BLaER1 (cell line): ENCODE results near the gene PBRM1.

ENCODE experiments used
- H3K27ac ChIP-seq: shearing (Covaris generic); formaldehyde crosslinking; 2 replicates; pipeline ENCODE4 v1.8.1; 2022
- H3K27me3 ChIP-seq: shearing (Covaris generic); formaldehyde crosslinking; 2 replicates; pipeline ENCODE4 v1.8.1; 2022
- H3K36me3 ChIP-seq: shearing (Covaris generic); formaldehyde crosslinking; 2 replicates; pipeline ENCODE4 v1.8.1; 2022
- H3K4me1 ChIP-seq: shearing (Covaris generic); formaldehyde crosslinking; 2 replicates; pipeline ENCODE4 v1.8.1; 2022
- H3K4me2 ChIP-seq: shearing (Covaris generic); formaldehyde crosslinking; 2 replicates; pipeline ENCODE4 v1.8.1; 2022
- H3K4me3 ChIP-seq: shearing (Covaris generic); formaldehyde crosslinking; 2 replicates; pipeline ENCODE4 v1.8.1; 2022
- H3K9ac ChIP-seq: shearing (Covaris generic); formaldehyde crosslinking; 2 replicates; pipeline ENCODE4 v1.8.1; 2022
- H3K9me3 ChIP-seq: shearing (Covaris generic); formaldehyde crosslinking; 2 replicates; pipeline ENCODE4 v1.8.1; 2022
- H4K20me1 ChIP-seq: shearing (Covaris generic); formaldehyde crosslinking; 2 replicates; pipeline ENCODE4 v1.8.1; 2022
- Cebpa-rat ChIP-seq: shearing (Covaris generic); IDR thresholded peaks from 2 replicates; pipeline ENCODE4 v1.8.1; 2022

The PBRM1 gene

DNA sequence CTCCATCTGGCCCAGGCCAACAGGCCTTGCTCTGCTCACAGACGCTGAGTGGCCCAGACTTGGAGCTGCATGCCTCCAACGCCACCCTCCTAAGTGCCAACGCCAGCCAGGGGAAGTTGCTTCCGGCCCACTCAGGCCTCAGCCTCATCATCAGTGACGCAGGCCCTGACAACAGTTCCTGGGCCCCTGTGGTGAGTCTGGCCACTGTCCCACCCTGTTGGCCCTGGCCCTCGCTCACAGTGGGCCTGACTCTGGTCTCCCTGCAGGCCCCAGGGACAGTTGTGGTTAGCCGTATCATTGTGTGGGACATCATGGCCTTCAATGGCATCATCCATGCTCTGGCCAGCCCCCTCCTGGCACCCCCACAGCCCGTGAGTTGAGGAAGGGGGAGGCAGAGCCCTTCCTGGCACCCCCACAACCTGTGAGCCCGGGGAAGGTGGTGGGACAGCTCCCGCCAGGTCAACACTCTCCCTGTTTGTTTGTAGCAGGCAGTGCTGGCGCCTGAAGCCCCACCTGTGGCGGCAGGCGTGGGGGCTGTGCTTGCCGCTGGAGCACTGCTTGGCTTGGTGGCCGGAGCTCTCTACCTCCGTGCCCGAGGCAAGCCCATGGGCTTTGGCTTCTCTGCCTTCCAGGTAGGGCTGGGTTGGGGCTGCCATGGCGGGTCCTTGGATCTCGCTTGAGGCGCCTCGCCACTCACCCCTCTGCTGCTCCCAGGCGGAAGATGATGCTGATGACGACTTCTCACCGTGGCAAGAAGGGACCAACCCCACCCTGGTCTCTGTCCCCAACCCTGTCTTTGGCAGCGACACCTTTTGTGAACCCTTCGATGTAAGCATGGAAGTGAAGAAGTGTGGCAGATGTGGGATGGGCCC, 162.1 kb downstream of the PBRM1 start:
- Histone ChIP-seq H3K4me1 (peaks cover 6% of the 10 kb centered on the region; the same call in 1 of the 2 replicates), H4K20me1 (peaks cover 22% of the 10 kb centered on the region; the same call in 1 of the 2 replicates), H3K36me3 (peaks cover 68% of the 10 kb centered on the region), H3K27ac (no peak overlapping the region), H3K9ac (no peak overlapping the region), H3K27me3 (no peaks in the 10 kb centered on the region), H3K4me2 (no peak overlapping the region), H3K4me3 (no peak overlapping the region), H3K9me3 (no peaks in the 10 kb centered on the region)
- TF ChIP-seq Cebpa-rat = no peak

DNA sequence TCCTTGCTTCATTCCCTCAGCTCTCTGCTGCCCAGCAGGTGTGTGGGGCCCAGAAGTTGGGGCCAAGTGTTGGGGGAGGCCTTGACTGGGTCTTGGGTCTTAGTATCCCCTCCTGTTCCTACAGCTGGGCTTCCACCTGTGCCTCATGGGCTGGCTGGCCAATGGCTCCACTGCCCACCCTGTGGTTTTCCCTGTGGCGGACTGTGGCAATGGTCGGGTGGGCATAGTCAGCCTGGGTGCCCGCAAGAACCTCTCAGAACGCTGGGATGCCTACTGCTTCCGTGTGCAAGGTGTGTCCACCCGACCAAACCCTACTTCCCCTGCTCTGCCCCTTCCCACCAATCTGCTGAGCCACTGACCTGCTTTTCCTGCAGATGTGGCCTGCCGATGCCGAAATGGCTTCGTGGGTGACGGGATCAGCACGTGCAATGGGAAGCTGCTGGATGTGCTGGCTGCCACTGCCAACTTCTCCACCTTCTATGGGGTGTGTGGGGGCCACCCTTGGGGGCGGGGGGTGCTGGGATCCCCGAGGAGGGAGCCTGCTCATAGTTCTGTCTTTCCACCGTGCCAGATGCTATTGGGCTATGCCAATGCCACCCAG, 163.0 kb downstream of the PBRM1 start:
- Histone ChIP-seq H4K20me1 (peaks cover 22% of the 10 kb centered on the region; the same call in 1 of the 2 replicates), H3K4me1 (peaks cover 6% of the 10 kb centered on the region; the same call in 1 of the 2 replicates), H3K9me3 (no peaks in the 10 kb centered on the region), H3K27ac (no peak overlapping the region), H3K36me3 (peaks cover 60% of the 10 kb centered on the region), H3K9ac (no peak overlapping the region), H3K27me3 (no peaks in the 10 kb centered on the region), H3K4me3 (no peak overlapping the region), H3K4me2 (no peak overlapping the region)
- no peak for TF ChIP-seq Cebpa-rat

DNA sequence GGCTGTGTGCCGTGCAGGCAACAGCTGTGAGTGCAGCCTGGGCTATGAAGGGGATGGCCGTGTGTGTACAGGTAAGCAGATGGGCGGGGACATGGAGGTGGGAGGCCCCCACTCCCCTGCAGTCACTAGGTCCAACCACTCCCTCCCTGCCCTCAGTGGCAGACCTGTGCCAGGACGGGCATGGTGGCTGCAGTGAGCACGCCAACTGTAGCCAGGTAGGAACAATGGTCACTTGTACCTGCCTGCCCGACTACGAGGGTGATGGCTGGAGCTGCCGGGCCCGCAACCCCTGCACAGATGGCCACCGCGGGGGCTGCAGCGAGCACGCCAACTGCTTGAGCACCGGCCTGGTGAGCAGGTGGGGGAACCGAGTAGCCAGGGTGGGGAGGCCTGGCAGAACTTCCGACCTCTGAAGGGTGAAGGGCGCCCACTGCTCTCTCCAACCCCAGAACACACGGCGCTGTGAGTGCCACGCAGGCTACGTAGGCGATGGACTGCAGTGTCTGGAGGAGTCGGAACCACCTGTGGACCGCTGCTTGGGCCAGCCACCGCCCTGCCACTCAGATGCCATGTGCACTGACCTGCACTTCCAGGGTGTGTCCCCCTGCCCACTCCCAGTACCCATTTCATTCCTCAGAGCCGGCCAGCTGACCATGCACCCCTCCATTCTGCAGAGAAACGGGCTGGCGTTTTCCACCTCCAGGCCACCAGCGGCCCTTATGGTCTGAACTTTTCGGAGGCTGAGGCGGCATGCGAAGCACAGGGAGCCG, 163.6 kb downstream of the PBRM1 start:
- H3K27ac ChIP-seq = no peak overlapping the region
- no peak overlapping the region for H3K4me3 ChIP-seq
- H3K4me1 ChIP-seq = peaks cover 3% of the 10 kb centered on the region; the same call in 1 of the 2 replicates
- H3K4me2 ChIP-seq = no peak overlapping the region
- H4K20me1 ChIP-seq = peaks cover 16% of the 10 kb centered on the region; the same call in 1 of the 2 replicates
- H3K9me3 ChIP-seq = no peaks in the 10 kb centered on the region
- TF ChIP-seq Cebpa-rat = no peak
- H3K27me3 ChIP-seq = no peaks in the 10 kb centered on the region
- H3K36me3 ChIP-seq = peaks cover 53% of the 10 kb centered on the region
- no peak overlapping the region for H3K9ac ChIP-seq

DNA sequence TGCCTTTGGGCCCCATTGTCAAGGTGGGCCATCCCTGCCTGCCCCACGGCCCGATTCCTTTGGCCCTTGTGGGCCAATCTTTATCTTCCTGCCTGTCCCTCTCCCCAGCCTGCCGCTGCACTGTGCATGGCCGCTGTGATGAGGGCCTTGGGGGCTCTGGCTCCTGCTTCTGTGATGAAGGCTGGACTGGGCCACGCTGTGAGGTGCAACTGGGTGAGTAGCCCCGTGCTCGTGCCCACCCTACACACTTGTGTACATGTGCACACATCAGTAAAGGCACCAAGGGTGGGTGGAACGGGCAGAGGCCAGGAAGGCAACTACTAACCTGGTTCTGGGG, 164.3 kb downstream of the PBRM1 start:
- Histone ChIP-seq H3K4me2 (no peak overlapping the region), H3K9me3 (no peaks in the 10 kb centered on the region), H4K20me1 (peaks cover 14% of the 10 kb centered on the region; the same call in 1 of the 2 replicates), H3K27me3 (no peaks in the 10 kb centered on the region), H3K9ac (no peak overlapping the region), H3K27ac (no peak overlapping the region), H3K36me3 (peaks cover 47% of the 10 kb centered on the region), H3K4me3 (no peak overlapping the region), H3K4me1 (no peaks in the 10 kb centered on the region)
- no peak for TF ChIP-seq Cebpa-rat

DNA sequence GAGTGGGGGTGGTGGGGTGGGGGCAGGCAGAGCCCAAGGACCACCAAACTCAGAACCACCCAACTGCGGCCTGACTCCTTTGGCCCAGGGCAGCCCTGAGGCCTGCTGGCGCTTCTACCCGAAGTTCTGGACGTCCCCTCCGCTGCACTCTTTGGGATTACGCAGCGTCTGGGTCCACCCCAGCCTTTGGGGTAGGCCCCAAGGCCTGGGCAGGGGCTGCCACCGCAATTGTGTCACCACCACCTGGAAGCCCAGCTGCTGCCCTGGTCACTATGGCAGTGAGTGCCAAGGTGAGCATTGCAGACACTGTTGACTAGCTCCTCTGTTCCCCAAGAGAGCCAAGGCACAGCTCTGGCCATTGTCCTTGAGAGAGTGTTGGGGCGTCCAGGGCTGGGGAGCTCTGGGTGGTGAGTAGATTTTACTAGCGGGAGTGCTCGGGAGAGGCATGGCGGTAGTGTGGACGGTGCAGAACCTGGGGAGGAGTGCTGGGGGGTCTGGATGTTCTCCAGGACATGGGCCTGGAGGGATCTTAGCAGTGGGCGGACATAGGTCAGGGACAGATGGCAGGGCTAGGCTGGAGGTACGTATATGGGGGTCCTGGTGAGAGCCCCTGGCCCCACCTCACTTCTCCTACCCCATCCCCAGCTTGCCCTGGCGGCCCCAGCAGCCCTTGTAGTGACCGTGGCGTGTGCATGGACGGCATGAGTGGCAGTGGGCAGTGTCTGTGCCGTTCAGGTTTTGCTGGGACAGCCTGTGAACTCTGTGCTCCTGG, 164.8 kb downstream of the PBRM1 start:
- Histone ChIP-seq H3K27ac (no peak overlapping the region), H3K36me3 (peaks cover 41% of the 10 kb centered on the region), H4K20me1 (peaks cover 14% of the 10 kb centered on the region; the same call in 1 of the 2 replicates), H3K9ac (no peak overlapping the region), H3K4me2 (no peak overlapping the region), H3K9me3 (no peaks in the 10 kb centered on the region), H3K27me3 (no peaks in the 10 kb centered on the region), H3K4me1 (no peaks in the 10 kb centered on the region), H3K4me3 (no peak overlapping the region)
- no peak for TF ChIP-seq Cebpa-rat

DNA sequence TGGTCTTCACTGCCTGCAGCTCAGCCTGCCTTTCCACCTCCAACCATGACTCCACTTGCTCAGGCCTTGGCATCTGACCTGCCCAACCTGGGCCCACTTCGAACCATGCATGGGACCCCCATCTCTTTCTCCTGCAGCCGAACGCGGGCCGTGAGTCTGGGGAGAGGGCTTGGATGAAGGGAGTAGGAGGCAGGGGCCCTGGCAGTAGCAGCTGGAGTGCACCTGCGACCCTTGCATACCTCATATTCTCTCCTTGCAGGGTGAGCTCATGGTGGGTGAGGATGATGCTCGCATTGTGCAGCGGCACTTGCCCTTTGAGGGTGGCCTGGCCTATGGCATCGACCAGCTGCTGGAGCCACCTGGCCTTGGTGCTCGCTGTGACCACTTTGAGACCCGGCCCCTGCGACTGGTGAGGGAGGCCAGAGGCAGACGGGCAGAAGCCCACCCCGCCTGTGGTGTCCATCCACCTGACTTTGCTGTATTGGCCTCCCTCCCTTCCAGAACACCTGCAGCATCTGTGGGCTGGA, 165.5 kb downstream of the PBRM1 start:
- Histone ChIP-seq H3K4me1 (no peaks in the 10 kb centered on the region), H3K9me3 (no peaks in the 10 kb centered on the region), H3K27me3 (no peaks in the 10 kb centered on the region), H3K27ac (no peak overlapping the region), H4K20me1 (peaks cover 14% of the 10 kb centered on the region; the same call in 1 of the 2 replicates), H3K4me3 (no peak overlapping the region), H3K36me3 (peaks cover 34% of the 10 kb centered on the region), H3K4me2 (no peak overlapping the region), H3K9ac (no peak overlapping the region)
- TF ChIP-seq Cebpa-rat = no peak

DNA sequence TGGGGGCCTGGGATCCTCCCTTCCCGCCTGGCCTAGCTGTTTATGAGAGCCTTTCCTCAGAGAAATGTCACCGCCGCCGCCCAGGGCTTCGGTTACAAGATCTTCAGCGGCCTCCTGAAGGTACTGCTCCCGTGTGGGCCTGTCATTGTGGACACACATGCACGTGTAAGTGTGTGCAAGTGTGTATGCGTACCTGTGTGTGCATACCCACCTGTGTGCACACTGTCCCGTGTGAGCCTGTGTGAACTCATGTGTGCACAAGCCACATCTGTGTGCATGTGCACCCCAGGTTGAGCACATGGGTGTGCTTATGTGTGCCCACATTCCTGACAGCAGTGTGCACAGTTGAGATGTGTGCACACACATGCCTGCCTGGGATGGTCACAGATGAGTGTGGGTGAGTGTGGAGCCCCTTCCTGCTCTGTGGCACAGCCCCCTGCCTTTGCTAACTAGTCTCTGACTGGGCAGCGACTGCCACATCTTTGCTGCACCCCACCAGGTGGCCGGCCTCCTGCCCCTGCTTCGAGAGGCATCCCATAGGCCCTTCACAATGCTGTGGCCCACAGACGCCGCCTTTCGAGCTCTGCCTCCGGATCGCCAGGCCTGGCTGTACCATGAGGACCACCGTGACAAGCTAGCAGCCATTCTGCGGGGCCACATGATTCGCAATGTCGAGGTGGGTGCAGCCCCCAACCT, 166.1 kb downstream of the PBRM1 start:
- Histone ChIP-seq H3K4me2 (no peak overlapping the region), H3K9ac (no peak overlapping the region), H3K27ac (no peak overlapping the region), H3K36me3 (peaks cover 29% of the 10 kb centered on the region), H3K4me3 (no peak overlapping the region), H3K27me3 (no peaks in the 10 kb centered on the region), H3K4me1 (no peaks in the 10 kb centered on the region), H4K20me1 (peaks cover 12% of the 10 kb centered on the region; the same call in 1 of the 2 replicates), H3K9me3 (no peaks in the 10 kb centered on the region)
- TF ChIP-seq Cebpa-rat = no peak

DNA sequence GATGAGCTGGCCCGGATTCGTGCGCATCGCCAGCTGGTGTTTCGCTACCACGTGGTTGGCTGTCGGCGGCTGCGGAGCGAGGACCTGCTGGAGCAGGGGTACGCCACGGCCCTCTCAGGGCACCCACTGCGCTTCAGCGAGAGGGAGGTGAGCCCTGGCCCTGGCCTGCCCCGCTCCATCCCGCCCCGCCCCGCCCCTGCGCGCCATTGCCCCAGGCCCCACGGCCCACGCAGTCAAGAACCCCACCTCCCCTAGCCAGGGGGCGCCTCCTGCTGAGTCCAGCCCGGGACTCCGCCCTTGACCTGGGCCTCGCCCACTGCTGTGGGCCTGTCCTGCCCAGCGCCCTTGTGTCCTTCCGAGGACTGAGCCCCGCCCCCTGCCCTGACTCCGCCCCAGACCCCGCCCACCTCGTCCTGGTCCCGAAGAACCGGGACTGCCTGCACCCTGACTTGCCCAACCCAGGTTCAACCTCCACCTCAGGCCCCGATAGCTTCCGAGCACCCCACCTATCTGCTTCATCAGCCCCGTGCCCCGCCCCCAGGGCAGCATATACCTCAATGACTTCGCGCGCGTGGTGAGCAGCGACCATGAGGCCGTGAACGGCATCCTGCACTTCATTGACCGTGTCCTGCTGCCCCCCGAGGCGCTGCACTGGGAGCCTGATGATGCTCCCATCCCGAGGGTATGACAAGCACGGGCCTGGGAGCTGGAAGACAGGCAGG, 166.8 kb downstream of the PBRM1 start:
- Histone ChIP-seq H3K9ac (no peak overlapping the region), H3K27me3 (no peaks in the 10 kb centered on the region), H4K20me1 (peaks cover 7% of the 10 kb centered on the region; the same call in 1 of the 2 replicates), H3K4me3 (no peak overlapping the region), H3K4me1 (no peaks in the 10 kb centered on the region), H3K27ac (no peak overlapping the region), H3K4me2 (no peak overlapping the region), H3K9me3 (no peaks in the 10 kb centered on the region), H3K36me3 (peaks cover 22% of the 10 kb centered on the region)
- no peak for TF ChIP-seq Cebpa-rat
